K562 (cell line): ENCODE measurements around the gene QSOX2.

Experiments used
- ATF7 ChIP-seq: fragments of 450-650 bp; IDR thresholded peaks from 2 replicates; pipeline ENCODE4 v1.7.1; 2014; ENCODE audit warnings: mild to moderate bottlenecking, moderate library complexity
- ILF3 ChIP-seq: fragments of 450-650 bp; IDR thresholded peaks from 2 replicates; pipeline ENCODE4 v1.6.1; 2018; ENCODE audit warnings: antibody characterized with exemption, mild to moderate bottlenecking, moderate library complexity, borderline replicate concordance
- MXI1 ChIP-seq: IDR thresholded peaks from 2 replicates; pipeline ENCODE4 v1.6.1; 2011; ENCODE audit warnings: low read depth, mild to moderate bottlenecking, improper control_type of control experiment, low read length
- NFYB ChIP-seq: IDR thresholded peaks from 2 replicates; pipeline ENCODE4 v1.6.1; 2011; ENCODE audit warnings: mild to moderate bottlenecking, moderate library complexity; ENCODE audit not compliant: insufficient read length; ENCODE audit errors: extremely low read depth
- POLR2A ChIP-seq: fragments of 450-650 bp; conservative IDR thresholded peaks from 2 replicates; pipeline ENCODE4 v1.6.1; 2016
- RNF2 ChIP-seq: sonication (generic); IDR thresholded peaks from 2 replicates; pipeline ENCODE4 v1.6.1; 2016
- XRCC5 ChIP-seq: fragments of 200-400 bp; formaldehyde crosslinking; IDR thresholded peaks from 2 replicates; pipeline ENCODE4 v1.6.1; 2017; ENCODE audit warnings: low read depth, mild to moderate bottlenecking, low read length
- ZNF23 ChIP-seq: fragments of 250-450 bp; sonication (Bioruptor Pico); IDR thresholded peaks from 2 replicates; pipeline ENCODE4 v1.4.0; 2020; ENCODE audit warnings: mild to moderate bottlenecking
- ZNF77 ChIP-seq: fragments of 250-450 bp; sonication (Bioruptor Pico); IDR thresholded peaks from 2 replicates; pipeline ENCODE4 v1.5.0; 2020
- TF ChIP-seq, protein P1 (sequence below), 3 experiments: IDR thresholded peaks in 2 of 3; conservative IDR thresholded peaks in 1 of 3; 2 replicates each; pipeline ENCODE4 v1.5.1; 2011 to 2012; ENCODE audit warnings: low read length in 3 of 3, mild to moderate bottlenecking in 3 of 3, control low read depth in 2 of 3, improper control_type of control experiment in 1 of 3, inconsistent platforms in 1 of 3, low read depth in 1 of 3, mixed read lengths in 1 of 3, moderate library complexity in 1 of 3; ENCODE audit not compliant: insufficient read depth in 2 of 3
- TF ChIP-seq, protein P2 (sequence below): fragments of 450-650 bp; IDR thresholded peaks from 2 replicates; pipeline ENCODE4 v1.6.1; 2016; ENCODE audit warnings: borderline replicate concordance

DNA sequence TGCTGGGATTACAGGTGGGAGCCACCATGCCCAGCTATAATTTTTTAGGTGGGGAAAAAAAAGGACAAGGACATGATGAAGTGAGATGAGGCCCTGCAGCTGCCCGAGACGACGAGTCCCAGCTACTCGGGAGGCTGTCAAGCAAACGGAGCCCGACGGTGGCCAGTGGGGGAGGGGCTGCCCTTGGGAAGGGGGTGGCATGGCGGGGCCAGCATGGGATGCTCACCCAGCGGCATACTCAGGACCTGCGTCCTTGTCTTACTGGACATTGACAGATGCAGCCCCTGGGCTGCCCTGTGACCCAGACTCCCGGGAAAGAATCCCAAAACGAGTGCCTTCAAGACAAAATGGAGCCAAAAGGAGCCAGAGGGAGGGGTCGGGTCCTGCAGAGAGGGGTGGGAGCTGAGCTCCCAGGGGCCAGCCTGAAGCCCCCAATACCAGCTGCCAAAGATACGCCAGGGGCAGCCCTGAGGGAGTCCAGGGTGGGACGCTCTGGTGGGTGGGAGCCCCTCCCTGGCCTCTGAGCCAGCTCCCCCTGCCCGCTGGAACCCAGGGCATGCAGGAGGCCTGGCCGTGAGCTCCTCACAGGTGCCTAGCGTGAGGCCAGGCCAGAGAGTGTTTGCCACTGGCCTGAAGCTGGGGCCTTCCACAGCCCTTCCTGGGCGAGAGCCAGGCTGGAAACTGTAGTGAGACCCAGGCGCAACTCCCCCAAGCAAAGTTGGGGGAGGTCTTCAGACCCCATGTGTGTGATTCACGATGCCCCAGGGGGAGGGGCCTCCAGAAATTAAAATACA, 42.5 kb upstream of the QSOX2 start:
- TF ChIP-seq NFYB (no peak), POLR2A (no peak), ZNF77 (no peak), ATF7 (no peak), ZNF23 (CRISPR knock-in tag) (no peak), ILF3 (no peak), RNF2 (no peak), MXI1 (no peak), XRCC5 (no peak)
- TF ChIP-seq, protein P1, sequence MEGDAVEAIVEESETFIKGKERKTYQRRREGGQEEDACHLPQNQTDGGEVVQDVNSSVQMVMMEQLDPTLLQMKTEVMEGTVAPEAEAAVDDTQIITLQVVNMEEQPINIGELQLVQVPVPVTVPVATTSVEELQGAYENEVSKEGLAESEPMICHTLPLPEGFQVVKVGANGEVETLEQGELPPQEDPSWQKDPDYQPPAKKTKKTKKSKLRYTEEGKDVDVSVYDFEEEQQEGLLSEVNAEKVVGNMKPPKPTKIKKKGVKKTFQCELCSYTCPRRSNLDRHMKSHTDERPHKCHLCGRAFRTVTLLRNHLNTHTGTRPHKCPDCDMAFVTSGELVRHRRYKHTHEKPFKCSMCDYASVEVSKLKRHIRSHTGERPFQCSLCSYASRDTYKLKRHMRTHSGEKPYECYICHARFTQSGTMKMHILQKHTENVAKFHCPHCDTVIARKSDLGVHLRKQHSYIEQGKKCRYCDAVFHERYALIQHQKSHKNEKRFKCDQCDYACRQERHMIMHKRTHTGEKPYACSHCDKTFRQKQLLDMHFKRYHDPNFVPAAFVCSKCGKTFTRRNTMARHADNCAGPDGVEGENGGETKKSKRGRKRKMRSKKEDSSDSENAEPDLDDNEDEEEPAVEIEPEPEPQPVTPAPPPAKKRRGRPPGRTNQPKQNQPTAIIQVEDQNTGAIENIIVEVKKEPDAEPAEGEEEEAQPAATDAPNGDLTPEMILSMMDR (IDR thresholded peaks at IDR 0.05 in 2 of 3, conservative IDR thresholded peaks at IDR 0.05 in 1 of 3; ENCODE audit: insufficient read depth in 2 of 3, low read depth in 1 of 3, low read length in 3 of 3): no peak
- TF ChIP-seq, protein P2, sequence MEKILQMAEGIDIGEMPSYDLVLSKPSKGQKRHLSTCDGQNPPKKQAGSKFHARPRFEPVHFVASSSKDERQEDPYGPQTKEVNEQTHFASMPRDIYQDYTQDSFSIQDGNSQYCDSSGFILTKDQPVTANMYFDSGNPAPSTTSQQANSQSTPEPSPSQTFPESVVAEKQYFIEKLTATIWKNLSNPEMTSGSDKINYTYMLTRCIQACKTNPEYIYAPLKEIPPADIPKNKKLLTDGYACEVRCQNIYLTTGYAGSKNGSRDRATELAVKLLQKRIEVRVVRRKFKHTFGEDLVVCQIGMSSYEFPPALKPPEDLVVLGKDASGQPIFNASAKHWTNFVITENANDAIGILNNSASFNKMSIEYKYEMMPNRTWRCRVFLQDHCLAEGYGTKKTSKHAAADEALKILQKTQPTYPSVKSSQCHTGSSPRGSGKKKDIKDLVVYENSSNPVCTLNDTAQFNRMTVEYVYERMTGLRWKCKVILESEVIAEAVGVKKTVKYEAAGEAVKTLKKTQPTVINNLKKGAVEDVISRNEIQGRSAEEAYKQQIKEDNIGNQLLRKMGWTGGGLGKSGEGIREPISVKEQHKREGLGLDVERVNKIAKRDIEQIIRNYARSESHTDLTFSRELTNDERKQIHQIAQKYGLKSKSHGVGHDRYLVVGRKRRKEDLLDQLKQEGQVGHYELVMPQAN: no peak
